Measurements from ENCODE around the gene SKOR1. TPM values are rescaled to one million over a fixed set of nuclear protein-coding genes. Genes with fewer than 3 reads are reported as not detected.

Gene SKOR1
- total RNA-seq, 1 experiment from 2014 or later = 0.22 TPM

DNA sequence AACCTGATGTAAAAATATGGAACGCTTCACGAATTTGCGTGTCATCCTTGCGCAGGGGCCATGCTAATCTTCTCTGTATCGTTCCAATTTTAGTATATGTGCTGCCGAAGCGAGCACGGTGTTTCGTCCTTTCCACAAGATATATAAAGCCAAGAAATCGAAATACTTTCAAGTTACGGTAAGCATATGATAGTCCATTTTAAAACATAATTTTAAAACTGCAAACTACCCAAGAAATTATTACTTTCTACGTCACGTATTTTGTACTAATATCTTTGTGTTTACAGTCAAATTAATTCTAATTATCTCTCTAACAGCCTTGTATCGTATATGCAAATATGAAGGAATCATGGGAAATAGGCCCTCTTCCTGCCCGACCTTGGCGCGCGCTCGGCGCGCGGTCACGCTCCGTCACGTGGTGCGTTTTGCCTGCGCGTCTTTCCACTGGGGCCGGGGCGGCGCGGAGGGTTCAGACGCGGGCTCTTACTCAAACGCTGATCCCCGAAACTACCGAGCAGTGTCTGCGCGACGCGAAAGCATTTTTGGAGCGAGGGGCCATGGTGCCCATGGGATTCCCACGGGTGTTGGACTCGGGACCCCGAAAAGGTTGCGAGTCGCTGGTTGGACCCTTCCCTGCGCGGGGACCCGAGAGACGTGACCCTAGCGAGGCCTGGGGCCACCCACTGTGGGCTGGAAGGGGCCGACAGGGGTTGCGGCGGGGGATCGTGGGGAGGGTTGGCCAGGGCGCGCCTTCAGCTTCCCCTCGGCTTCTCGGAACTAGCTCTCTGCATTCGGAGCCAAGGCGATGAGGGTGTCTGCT is 14.8 kb downstream of the SKOR1 start, which contains the start of gene RNU6-1 (continued):
- TF ChIP-seq, protein P1, sequence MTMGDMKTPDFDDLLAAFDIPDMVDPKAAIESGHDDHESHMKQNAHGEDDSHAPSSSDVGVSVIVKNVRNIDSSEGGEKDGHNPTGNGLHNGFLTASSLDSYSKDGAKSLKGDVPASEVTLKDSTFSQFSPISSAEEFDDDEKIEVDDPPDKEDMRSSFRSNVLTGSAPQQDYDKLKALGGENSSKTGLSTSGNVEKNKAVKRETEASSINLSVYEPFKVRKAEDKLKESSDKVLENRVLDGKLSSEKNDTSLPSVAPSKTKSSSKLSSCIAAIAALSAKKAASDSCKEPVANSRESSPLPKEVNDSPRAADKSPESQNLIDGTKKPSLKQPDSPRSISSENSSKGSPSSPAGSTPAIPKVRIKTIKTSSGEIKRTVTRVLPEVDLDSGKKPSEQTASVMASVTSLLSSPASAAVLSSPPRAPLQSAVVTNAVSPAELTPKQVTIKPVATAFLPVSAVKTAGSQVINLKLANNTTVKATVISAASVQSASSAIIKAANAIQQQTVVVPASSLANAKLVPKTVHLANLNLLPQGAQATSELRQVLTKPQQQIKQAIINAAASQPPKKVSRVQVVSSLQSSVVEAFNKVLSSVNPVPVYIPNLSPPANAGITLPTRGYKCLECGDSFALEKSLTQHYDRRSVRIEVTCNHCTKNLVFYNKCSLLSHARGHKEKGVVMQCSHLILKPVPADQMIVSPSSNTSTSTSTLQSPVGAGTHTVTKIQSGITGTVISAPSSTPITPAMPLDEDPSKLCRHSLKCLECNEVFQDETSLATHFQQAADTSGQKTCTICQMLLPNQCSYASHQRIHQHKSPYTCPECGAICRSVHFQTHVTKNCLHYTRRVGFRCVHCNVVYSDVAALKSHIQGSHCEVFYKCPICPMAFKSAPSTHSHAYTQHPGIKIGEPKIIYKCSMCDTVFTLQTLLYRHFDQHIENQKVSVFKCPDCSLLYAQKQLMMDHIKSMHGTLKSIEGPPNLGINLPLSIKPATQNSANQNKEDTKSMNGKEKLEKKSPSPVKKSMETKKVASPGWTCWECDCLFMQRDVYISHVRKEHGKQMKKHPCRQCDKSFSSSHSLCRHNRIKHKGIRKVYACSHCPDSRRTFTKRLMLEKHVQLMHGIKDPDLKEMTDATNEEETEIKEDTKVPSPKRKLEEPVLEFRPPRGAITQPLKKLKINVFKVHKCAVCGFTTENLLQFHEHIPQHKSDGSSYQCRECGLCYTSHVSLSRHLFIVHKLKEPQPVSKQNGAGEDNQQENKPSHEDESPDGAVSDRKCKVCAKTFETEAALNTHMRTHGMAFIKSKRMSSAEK (CRISPR knock-in tag; IDR thresholded peaks at IDR 0.05; ENCODE audit: borderline replicate concordance) = no peak
- TF ChIP-seq, protein P2, sequence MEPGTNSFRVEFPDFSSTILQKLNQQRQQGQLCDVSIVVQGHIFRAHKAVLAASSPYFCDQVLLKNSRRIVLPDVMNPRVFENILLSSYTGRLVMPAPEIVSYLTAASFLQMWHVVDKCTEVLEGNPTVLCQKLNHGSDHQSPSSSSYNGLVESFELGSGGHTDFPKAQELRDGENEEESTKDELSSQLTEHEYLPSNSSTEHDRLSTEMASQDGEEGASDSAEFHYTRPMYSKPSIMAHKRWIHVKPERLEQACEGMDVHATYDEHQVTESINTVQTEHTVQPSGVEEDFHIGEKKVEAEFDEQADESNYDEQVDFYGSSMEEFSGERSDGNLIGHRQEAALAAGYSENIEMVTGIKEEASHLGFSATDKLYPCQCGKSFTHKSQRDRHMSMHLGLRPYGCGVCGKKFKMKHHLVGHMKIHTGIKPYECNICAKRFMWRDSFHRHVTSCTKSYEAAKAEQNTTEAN (CRISPR knock-in tag; IDR thresholded peaks at IDR 0.05) = peak; percentile 20; the same call in 1 of the 2 replicates
- TF ChIP-seq, protein P3, sequence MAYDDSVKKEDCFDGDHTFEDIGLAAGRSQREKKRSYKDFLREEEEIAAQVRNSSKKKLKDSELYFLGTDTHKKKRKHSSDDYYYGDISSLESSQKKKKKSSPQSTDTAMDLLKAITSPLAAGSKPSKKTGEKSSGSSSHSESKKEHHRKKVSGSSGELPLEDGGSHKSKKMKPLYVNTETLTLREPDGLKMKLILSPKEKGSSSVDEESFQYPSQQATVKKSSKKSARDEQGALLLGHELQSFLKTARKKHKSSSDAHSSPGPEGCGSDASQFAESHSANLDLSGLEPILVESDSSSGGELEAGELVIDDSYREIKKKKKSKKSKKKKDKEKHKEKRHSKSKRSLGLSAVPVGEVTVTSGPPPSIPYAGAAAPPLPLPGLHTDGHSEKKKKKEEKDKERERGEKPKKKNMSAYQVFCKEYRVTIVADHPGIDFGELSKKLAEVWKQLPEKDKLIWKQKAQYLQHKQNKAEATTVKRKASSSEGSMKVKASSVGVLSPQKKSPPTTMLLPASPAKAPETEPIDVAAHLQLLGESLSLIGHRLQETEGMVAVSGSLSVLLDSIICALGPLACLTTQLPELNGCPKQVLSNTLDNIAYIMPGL (CRISPR knock-in tag; IDR thresholded peaks at IDR 0.05) = no peak
- TF ChIP-seq RORB (CRISPR knock-in tag; IDR thresholded peaks at IDR 0.05) (no peak), CREM (CRISPR knock-in tag; IDR thresholded peaks at IDR 0.05) (no peak), JUN (CRISPR knock-in tag; IDR thresholded peaks at IDR 0.05) (no peak), ELF4 (CRISPR knock-in tag; IDR thresholded peaks at IDR 0.05; ENCODE audit: low read depth) (no peak), ZNF138 (CRISPR knock-in tag; conservative IDR thresholded peaks at IDR 0.05) (no peak), NFATC4 (CRISPR knock-in tag; IDR thresholded peaks at IDR 0.05) (no peak), CREB1 (CRISPR knock-in tag; IDR thresholded peaks at IDR 0.05) (no peak), CBFB (CRISPR knock-in tag; IDR thresholded peaks at IDR 0.05; ENCODE audit: low read depth) (no peak), NR1H2 (CRISPR knock-in tag; IDR thresholded peaks at IDR 0.05) (no peak), NR3C1 (CRISPR knock-in tag; conservative IDR thresholded peaks at IDR 0.05; ENCODE audit: low read depth) (no peak), PRRX2 (CRISPR knock-in tag; IDR thresholded peaks at IDR 0.05) (no peak), TEAD1 (CRISPR knock-in tag; IDR thresholded peaks at IDR 0.05) (0 out of 2 replicates have a peak, but pooled peaks have one; percentile 8), EMX1 (CRISPR knock-in tag; IDR thresholded peaks at IDR 0.05) (no peak), ZNF423 (CRISPR knock-in tag; IDR thresholded peaks at IDR 0.05) (no peak)
- TF ChIP-seq, protein P4, sequence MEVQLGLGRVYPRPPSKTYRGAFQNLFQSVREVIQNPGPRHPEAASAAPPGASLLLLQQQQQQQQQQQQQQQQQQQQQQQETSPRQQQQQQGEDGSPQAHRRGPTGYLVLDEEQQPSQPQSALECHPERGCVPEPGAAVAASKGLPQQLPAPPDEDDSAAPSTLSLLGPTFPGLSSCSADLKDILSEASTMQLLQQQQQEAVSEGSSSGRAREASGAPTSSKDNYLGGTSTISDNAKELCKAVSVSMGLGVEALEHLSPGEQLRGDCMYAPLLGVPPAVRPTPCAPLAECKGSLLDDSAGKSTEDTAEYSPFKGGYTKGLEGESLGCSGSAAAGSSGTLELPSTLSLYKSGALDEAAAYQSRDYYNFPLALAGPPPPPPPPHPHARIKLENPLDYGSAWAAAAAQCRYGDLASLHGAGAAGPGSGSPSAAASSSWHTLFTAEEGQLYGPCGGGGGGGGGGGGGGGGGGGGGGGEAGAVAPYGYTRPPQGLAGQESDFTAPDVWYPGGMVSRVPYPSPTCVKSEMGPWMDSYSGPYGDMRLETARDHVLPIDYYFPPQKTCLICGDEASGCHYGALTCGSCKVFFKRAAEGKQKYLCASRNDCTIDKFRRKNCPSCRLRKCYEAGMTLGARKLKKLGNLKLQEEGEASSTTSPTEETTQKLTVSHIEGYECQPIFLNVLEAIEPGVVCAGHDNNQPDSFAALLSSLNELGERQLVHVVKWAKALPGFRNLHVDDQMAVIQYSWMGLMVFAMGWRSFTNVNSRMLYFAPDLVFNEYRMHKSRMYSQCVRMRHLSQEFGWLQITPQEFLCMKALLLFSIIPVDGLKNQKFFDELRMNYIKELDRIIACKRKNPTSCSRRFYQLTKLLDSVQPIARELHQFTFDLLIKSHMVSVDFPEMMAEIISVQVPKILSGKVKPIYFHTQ (CRISPR knock-in tag; IDR thresholded peaks at IDR 0.05) = no peak
- TF ChIP-seq, protein P5, sequence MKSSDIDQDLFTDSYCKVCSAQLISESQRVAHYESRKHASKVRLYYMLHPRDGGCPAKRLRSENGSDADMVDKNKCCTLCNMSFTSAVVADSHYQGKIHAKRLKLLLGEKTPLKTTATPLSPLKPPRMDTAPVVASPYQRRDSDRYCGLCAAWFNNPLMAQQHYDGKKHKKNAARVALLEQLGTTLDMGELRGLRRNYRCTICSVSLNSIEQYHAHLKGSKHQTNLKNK (CRISPR knock-in tag; IDR thresholded peaks at IDR 0.05) = no peak
- TF ChIP-seq, protein P6, sequence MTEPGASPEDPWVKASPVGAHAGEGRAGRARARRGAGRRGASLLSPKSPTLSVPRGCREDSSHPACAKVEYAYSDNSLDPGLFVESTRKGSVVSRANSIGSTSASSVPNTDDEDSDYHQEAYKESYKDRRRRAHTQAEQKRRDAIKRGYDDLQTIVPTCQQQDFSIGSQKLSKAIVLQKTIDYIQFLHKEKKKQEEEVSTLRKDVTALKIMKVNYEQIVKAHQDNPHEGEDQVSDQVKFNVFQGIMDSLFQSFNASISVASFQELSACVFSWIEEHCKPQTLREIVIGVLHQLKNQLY (CRISPR knock-in tag; IDR thresholded peaks at IDR 0.05) = no peak
- TF ChIP-seq, protein P7, sequence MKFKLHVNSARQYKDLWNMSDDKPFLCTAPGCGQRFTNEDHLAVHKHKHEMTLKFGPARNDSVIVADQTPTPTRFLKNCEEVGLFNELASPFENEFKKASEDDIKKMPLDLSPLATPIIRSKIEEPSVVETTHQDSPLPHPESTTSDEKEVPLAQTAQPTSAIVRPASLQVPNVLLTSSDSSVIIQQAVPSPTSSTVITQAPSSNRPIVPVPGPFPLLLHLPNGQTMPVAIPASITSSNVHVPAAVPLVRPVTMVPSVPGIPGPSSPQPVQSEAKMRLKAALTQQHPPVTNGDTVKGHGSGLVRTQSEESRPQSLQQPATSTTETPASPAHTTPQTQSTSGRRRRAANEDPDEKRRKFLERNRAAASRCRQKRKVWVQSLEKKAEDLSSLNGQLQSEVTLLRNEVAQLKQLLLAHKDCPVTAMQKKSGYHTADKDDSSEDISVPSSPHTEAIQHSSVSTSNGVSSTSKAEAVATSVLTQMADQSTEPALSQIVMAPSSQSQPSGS (CRISPR knock-in tag; IDR thresholded peaks at IDR 0.05; ENCODE audit: borderline replicate concordance, low read depth) = no peak
- TF ChIP-seq, protein P8, sequence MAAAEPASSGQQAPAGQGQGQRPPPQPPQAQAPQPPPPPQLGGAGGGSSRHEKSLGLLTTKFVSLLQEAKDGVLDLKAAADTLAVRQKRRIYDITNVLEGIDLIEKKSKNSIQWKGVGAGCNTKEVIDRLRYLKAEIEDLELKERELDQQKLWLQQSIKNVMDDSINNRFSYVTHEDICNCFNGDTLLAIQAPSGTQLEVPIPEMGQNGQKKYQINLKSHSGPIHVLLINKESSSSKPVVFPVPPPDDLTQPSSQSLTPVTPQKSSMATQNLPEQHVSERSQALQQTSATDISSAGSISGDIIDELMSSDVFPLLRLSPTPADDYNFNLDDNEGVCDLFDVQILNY (CRISPR knock-in tag; IDR thresholded peaks at IDR 0.05) = peak; percentile 37; the same call in 1 of the 2 replicates
- TF ChIP-seq, protein P9, sequence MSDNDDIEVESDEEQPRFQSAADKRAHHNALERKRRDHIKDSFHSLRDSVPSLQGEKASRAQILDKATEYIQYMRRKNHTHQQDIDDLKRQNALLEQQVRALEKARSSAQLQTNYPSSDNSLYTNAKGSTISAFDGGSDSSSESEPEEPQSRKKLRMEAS (CRISPR knock-in tag; IDR thresholded peaks at IDR 0.05) = peak; percentile 59; the same call in 1 of the 2 replicates

Data from WTC11 (cell line).